Heart left ventricle (tissue), 16 donors: ENCODE measurements around the gene STIMATE. TPM values are rescaled to one million over a fixed set of nuclear protein-coding genes. Genes with fewer than 3 reads are reported as not detected.

Source experiments
- ATAC-seq, 4 donors: fragments of 200-7000 bp; cut with Tn5 transposase; one replicate each; pipeline ENCODE4 v1.9.1; 2020 to 2022; ENCODE audit warnings: moderate library complexity in 4 of 4, mild to moderate bottlenecking in 3 of 4, moderate number of reproducible peaks in 1 of 4
- DNase-seq, 5 donors: peaks; one replicate each; pipeline ENCODE4 v3.0.0-alpha.2; 2020
- H3K27ac ChIP-seq, 12 donors: fragments of 200-600 bp; sonication (generic) in 4 of 12; one replicate each; pipeline versions ENCODE4 v1.5.0 to v1.8.0; 2016 to 2022; ENCODE audit warnings: mild to moderate bottlenecking in 2 of 12
- H3K27me3 ChIP-seq, 9 donors: fragments of 200-600 bp; sonication (generic) in 2 of 9; one replicate each; pipeline versions ENCODE4 v1.5.1 to v1.8.0; 2016 to 2022; ENCODE audit warnings: mild to moderate bottlenecking in 3 of 9
- H3K36me3 ChIP-seq, 9 donors: fragments of 200-600 bp; sonication (generic) in 2 of 9; one replicate each; pipeline versions ENCODE4 v1.5.0 to v1.8.0; 2018 to 2022; ENCODE audit warnings: mild to moderate bottlenecking in 2 of 9
- H3K4me1 ChIP-seq, 12 donors: fragments of 200-600 bp; sonication (generic) in 4 of 12; one replicate each; pipeline versions ENCODE4 v1.5.0 to v1.8.0; 2016 to 2022; ENCODE audit warnings: mild to moderate bottlenecking in 3 of 12
- H3K4me3 ChIP-seq, 12 donors: fragments of 200-600 bp; sonication (generic) in 4 of 12; one replicate each; pipeline versions ENCODE4 v1.5.0 to v1.8.0; 2017 to 2022; ENCODE audit warnings: mild to moderate bottlenecking in 9 of 12, moderate library complexity in 4 of 12
- H3K9me3 ChIP-seq, 12 donors: fragments of 200-600 bp; sonication (generic) in 4 of 12; one replicate each; pipeline versions ENCODE4 v1.5.0 to v1.8.0; 2016 to 2022; ENCODE audit warnings: mild to moderate bottlenecking in 1 of 12
- POLR2A ChIP-seq, 2 donors: fragments of 450-650 bp; IDR thresholded peaks; one replicate each; pipeline ENCODE4 v1.6.1; 2017; ENCODE audit warnings: antibody characterized with exemption in 2 of 2, mild to moderate bottlenecking in 2 of 2, moderate library complexity in 2 of 2
- WGBS, 4 donors: extraction: QIAGEN DNeasy Blood & Tissue Kit in 2 of 4; methylation state at CpG; one replicate each; pipeline versions ENCODE4 v1.1.5 to v1.1.7; 2013 to 2018; 5-methylcytosine and 5-hydroxymethylcytosine counted together
- intact Hi-C, 10 donors: fragments of 100-400 bp; cut with DNase I; formaldehyde crosslinking; loops; one replicate each; pipeline versions ENCODE4 v1.11.1 to v1.14.2; 2022
- polyA plus RNA-seq, 2 donors: library from polyadenylated mRNA; stranded (reverse); fragments of 200-250 nt; gene quantifications; one replicate each; pipeline ENCODE4 v1.2.3, GENCODE V29; 2013
- total RNA-seq, 9 donors: library from RNA; depleted of rRNA in 2 of 9; stranded (reverse); fragments of >200 nt in 2 of 9; fragmentation: NEBNext Ultra II Directional in 3 of 9; extraction: Animal tissue kit (Norgen Biotek cat#: 25700) in 3 of 9; gene quantifications; one replicate each; pipeline versions ENCODE4 v1.1.0 to v1.2.4, GENCODE V29; 2016 to 2023
- TF ChIP-seq, protein P1 (sequence below), 12 donors: fragments of 200-600 bp; sonication (generic) in 4 of 12; IDR thresholded peaks; one replicate each; pipeline versions ENCODE4 v1.5.0 to v1.8.0; 2018 to 2022; ENCODE audit warnings: antibody characterized with exemption in 12 of 12, mild to moderate bottlenecking in 5 of 12
- donor health status: ischemic (EF 13 %, LVEDD 7.1; RV severe dilation, severe dysfunction).
- donor health status: healthy with polysubstance abuse.
- donor health status: DM: no; HTN: yes; CAD: no.
- donor health status: DM: no; HTN: no; CAD: no.
- donor health status: ischemic (EF 25% LVEDD 6.9; RV normal size, moderate dysfunction).
- donor health status: ischemic (EF 25% LVEDD 5.7; RV mildly dilated, moderate dysfunction).
- donor health status: healthy.
- donor health status: DM: yes; HTN: yes; CAD: no.
- donor health status: ischemic (EF 35%, LVEDD 5.7; RV mildly dilated, moderate dysfunction).
- donor health status: nonischemic (EF 11% LVEDD 7.7; RV severe dilation, severe dysfunction).
- donor health status: DM: yes; HTN: yes; CAD: no.
- donor health status: PGD.
- donor health status: ischemic (EF 29% LVEDD 5.4; RV normal size, mild dysfunction).
- donor health status: nonischemic (EF 23%, LVEDD 6.1; RV moderate dilation, normal function).

Gene STIMATE
- total and polyA plus RNA-seq, 11 donors, result 3.4 to 17.1 (median 9.4) TPM

DNA sequence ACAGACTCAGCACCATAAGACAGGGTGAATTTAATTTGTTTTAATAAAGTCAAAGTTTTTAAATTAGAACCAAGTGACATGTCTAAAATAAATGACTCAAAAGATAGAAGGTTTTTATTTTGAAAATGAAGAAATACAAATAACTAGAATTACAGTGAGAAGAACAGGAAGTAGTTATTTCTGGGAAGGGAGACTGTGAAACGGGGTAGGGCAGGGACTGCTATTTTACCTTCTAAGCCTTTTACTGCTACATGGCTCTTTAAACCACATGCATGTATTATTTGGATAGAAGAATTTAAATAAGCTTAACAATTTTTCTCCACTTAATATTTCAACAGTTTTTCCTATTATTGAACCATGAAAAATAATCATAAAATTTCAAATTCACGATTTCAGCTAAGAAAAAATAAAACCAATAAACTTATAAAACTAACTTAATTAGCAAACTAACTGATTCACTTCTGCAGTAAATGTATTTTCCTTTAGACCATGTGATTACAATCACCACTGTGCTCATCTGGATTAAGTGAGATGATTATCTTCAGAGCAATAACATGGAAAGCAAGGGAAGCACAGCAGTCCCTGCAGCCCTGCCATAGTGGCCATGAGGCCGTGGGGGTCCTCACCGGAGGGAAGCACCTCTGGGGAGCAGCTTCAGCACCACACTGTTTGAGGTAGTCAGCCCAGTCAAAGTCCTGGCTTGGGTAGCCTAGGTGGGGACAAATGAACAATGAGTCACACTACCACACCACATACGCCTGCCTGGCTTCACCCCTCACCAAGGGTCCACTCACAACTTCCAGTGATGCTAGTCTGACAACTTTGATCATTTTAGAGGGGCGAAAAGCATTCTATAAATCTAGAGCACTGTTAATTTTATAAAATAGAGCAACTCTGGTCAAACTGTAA lies 28.3 kb upstream of the STIMATE start:
- H3K27ac ChIP-seq, result peak overlapping the region in 1 of 12 donors; percentile 28
- H3K4me3 ChIP-seq, result no peak overlapping the region
- ATAC-seq (no peak), DNase-seq (no peak)
- TF ChIP-seq, protein P1, sequence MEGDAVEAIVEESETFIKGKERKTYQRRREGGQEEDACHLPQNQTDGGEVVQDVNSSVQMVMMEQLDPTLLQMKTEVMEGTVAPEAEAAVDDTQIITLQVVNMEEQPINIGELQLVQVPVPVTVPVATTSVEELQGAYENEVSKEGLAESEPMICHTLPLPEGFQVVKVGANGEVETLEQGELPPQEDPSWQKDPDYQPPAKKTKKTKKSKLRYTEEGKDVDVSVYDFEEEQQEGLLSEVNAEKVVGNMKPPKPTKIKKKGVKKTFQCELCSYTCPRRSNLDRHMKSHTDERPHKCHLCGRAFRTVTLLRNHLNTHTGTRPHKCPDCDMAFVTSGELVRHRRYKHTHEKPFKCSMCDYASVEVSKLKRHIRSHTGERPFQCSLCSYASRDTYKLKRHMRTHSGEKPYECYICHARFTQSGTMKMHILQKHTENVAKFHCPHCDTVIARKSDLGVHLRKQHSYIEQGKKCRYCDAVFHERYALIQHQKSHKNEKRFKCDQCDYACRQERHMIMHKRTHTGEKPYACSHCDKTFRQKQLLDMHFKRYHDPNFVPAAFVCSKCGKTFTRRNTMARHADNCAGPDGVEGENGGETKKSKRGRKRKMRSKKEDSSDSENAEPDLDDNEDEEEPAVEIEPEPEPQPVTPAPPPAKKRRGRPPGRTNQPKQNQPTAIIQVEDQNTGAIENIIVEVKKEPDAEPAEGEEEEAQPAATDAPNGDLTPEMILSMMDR (IDR thresholded peaks at IDR 0.05), result no peak
- no peak for TF ChIP-seq POLR2A (IDR thresholded peaks at IDR 0.05)
- intact Hi-C loops, result loop anchor here in 1 of 10 donors (5.0 kb wide), 1 partner anchor 147 kb away; no protein-coding TSS in a partner anchor
- peaks cover 0 to 34% (median 0%) of the 10 kb centered on the region in 12 donors for H3K4me1 ChIP-seq
- no peaks in the 10 kb centered on the region for H3K27me3 ChIP-seq
- peaks cover 0 to 88% (median 23%) of the 10 kb centered on the region in 9 donors for H3K36me3 ChIP-seq
- 69 to 82% (median 72%) methylated on average over 6 of the region's 6 CpGs for WGBS, 4 donors
- no peaks in the 10 kb centered on the region for H3K9me3 ChIP-seq

DNA sequence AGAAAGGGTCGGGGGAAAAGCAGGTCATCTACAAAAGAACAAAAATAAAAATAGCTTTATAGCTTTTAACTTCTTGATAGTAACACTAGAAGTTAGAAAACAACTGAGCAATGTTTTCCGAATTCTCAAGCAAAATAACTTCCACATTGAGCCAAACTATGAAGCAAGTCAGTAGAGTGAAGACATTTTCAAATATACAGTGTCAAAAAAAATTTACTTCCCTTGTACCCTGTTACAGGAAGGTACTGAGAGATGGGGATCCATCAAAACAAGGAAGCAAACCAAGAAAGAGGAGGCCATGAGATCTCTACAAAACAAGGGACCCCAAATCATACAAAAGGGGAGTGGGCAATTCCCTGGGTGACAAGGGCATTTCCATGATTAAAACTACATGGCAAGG lies 26.6 kb upstream of the STIMATE start:
- Histone ChIP-seq H3K27me3 (no peaks in the 10 kb centered on the region), H3K4me3 (no peak overlapping the region), H3K36me3 (peaks cover 0 to 91% (median 34%) of the 10 kb centered on the region in 9 donors), H3K27ac (peak overlapping the region in 1 of 12 donors; percentile 73), H3K9me3 (no peaks in the 10 kb centered on the region), H3K4me1 (peaks cover 0 to 34% (median 0%) of the 10 kb centered on the region in 12 donors)
- DNase-seq, result no peak
- no peak for TF ChIP-seq POLR2A (IDR thresholded peaks at IDR 0.05)
- TF ChIP-seq, protein P1 (IDR thresholded peaks at IDR 0.05), result no peak
- ATAC-seq, result peak in 1 of 4 donors; percentile 22
- WGBS, 4 donors, result 88 to 99% (median 94%) methylated on average over 2 of the region's 2 CpGs
- intact Hi-C loops, result no loop called here

DNA sequence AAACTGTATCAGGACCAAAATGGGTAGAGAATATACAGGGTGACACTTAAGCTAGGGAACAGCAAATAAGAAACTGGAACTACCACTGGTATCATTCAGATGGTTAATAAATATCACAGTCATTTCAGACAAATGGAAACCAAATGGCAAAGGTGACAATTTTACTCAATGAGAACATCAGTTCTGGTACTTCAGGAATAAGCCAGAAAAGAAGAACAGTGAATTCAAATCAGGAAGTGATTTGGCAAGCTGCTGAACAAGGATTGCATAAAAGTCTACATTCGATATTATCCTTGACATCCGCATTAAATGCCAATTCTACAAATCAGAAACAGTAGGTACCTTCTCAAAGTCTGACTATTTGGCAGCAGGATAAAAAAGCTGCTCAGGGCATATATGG lies 23.5 kb upstream of the STIMATE start:
- no peaks in the 10 kb centered on the region for H3K27me3 ChIP-seq
- no peaks in the 10 kb centered on the region for H3K9me3 ChIP-seq
- peaks cover 0 to 21% (median 0%) of the 10 kb centered on the region in 12 donors for H3K4me1 ChIP-seq
- DNase-seq, result no peak
- no peak overlapping the region for H3K27ac ChIP-seq
- WGBS, 4 donors, result 81 to 88% (median 85%) methylated on average over 2 of the region's 2 CpGs
- intact Hi-C loops, result no loop called here
- no peak for ATAC-seq
- peaks cover 0 to 96% (median 38%) of the 10 kb centered on the region in 9 donors for H3K36me3 ChIP-seq
- H3K4me3 ChIP-seq, result no peak overlapping the region
- TF ChIP-seq, protein P1 (IDR thresholded peaks at IDR 0.05), result no peak
- no peak for TF ChIP-seq POLR2A (IDR thresholded peaks at IDR 0.05)

DNA sequence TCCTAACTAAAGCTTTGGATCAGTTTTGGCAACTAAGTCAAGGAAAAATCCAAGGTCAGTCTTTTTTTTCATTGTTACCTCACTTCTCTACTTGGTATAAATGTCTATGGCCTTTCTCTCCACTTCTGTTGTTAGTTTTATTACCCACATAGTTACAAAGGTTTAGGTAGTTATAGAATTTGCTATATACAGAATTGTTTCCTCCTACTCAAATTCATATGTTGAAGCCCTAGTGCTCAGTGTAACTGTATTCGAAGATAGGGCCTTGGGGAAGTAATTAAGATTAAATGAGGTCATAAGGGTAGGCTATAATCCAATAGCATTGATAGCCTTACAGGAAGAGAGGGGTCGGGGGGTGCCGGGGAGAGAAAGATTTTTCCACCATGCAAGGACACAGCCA lies 19.7 kb upstream of the STIMATE start:
- no peak for ATAC-seq
- no peak overlapping the region for H3K4me3 ChIP-seq
- 66 to 76% (median 72%) methylated on average over 3 of the region's 3 CpGs for whole genome bisulfite sequencing, 4 donors
- H3K9me3 ChIP-seq, result no peaks in the 10 kb centered on the region
- intact Hi-C loops, result loop anchor here in 1 of 10 donors (10.0 kb wide), 1 partner anchor 62 kb away; no protein-coding TSS in a partner anchor
- H3K4me1 ChIP-seq, result peaks cover 0 to 16% (median 0%) of the 10 kb centered on the region in 12 donors
- peaks cover 0 to 96% (median 42%) of the 10 kb centered on the region in 9 donors for H3K36me3 ChIP-seq
- TF ChIP-seq, protein P1 (IDR thresholded peaks at IDR 0.05), result no peak
- TF ChIP-seq POLR2A (IDR thresholded peaks at IDR 0.05), result no peak
- H3K27ac ChIP-seq, result no peak overlapping the region
- no peak for DNase-seq
- H3K27me3 ChIP-seq, result no peaks in the 10 kb centered on the region
